Mammary epithelial cell (primary cell): Measurements from ENCODE around the gene MMAB.

Experiments
- EZH2 ChIP-seq: IDR thresholded peaks from 2 replicates; pipeline ENCODE4 v1.6.1; 2012; ENCODE audit warnings: low read length, inconsistent platforms, borderline replicate concordance
- TF ChIP-seq, protein P1 (sequence below), 2 donors: IDR thresholded peaks in 1 of 2; conservative IDR thresholded peaks in 1 of 2; 2 replicates each; pipeline ENCODE4 v1.5.1; 2011 to 2012; ENCODE audit warnings: inconsistent platforms in 2 of 2, low read length in 2 of 2, mild to moderate bottlenecking in 2 of 2, control low read depth in 1 of 2, low read depth in 1 of 2; ENCODE audit not compliant: insufficient read depth in 1 of 2; ENCODE audit errors: extremely low read depth in 1 of 2

DNA sequence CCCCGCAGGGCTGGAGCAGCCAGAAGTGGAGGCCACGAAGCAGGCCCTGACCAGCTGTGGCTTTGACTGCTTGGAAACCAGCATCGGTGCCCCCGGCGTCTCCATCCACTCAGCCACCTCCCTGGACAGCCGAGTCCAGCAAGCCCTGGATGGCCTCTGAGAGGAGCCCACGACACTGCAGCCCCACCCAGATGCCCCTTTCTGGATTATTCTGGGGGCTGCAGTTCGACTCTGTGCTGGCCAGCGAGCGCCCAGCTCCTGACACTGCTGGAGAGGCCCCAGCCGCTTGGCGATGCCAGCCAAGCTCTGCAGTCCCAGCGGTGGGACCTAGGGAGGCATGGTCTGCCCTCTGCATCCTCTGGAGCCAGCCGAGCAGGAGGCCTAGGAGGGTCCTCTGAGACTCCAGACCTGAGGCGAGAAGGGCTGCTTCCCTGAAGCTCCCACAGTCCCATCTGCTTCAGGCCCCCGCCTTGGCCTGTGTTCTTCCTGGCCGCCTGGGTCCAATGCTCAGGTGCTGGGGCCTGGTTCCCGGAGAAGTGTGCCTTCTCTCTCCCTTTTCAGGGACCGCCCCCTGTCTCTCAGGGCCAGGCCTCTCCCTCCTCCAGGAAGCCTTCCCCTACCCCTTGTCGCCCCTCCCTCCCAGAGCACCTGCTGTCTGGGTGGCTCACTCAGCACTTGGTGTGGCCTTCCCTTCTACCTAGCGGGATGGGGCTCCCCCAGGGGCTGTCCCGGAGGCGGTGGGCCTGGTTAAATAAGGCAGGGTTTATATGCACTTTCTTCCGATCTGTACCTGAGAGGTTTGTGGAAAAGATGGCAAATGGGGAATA lies 23.3 kb upstream of the MMAB start:
- TF ChIP-seq, protein P1, sequence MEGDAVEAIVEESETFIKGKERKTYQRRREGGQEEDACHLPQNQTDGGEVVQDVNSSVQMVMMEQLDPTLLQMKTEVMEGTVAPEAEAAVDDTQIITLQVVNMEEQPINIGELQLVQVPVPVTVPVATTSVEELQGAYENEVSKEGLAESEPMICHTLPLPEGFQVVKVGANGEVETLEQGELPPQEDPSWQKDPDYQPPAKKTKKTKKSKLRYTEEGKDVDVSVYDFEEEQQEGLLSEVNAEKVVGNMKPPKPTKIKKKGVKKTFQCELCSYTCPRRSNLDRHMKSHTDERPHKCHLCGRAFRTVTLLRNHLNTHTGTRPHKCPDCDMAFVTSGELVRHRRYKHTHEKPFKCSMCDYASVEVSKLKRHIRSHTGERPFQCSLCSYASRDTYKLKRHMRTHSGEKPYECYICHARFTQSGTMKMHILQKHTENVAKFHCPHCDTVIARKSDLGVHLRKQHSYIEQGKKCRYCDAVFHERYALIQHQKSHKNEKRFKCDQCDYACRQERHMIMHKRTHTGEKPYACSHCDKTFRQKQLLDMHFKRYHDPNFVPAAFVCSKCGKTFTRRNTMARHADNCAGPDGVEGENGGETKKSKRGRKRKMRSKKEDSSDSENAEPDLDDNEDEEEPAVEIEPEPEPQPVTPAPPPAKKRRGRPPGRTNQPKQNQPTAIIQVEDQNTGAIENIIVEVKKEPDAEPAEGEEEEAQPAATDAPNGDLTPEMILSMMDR (conservative IDR thresholded peaks at IDR 0.05 in 1 of 2, IDR thresholded peaks at IDR 0.05 in 1 of 2; ENCODE audit: extremely low read depth in 1 of 2, insufficient read depth in 1 of 2, low read depth in 1 of 2, low read length in 2 of 2) = no peak
- TF ChIP-seq EZH2 = no peak
